ENCODE data around the gene MEF2B.

DNA sequence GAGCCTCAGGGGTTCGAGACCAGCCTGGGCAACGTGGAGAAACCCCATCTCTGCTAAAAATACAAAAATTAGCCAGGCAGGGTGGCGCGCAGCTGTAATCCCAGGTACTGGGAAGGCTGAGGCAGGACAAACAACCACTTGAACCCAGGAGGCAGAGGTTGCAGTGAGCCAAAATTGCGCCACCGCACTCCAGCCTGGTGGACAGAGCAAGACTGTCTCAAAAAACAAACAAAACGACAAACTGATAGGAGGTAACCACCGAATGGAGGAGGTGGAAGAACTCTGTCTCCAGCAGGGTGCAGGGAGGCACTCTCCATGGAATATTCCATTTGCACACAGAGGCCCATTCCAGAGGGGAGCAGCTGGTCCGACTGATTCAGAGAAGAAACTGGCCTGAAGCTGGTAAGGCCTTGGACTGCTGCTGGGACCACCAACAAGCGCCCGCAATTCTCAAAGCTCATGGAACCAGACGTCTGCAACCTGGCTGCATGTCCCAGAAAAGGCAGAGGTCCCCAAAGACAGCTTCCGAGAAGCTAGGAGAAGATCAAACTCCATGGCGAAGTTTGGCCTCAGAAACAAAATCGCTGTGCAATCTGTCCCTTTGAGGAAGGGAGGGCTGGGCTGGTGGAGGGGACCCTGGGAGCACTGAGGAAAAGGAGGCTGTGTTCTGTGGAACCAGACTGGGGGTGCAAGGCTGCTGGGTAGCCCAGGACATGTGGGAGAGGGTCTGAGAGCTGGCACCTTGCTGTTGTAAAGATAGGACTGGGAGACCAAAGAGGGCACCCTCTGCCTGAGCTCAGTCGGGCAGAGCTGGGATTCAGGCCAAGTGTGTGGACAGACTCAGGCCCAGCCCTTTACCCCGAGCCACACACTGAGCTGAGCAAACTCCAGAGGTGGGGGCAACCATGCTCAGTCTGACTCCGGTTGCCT is 71.1 kb downstream of the MEF2B start:
- TF ChIP-seq, protein P1, sequence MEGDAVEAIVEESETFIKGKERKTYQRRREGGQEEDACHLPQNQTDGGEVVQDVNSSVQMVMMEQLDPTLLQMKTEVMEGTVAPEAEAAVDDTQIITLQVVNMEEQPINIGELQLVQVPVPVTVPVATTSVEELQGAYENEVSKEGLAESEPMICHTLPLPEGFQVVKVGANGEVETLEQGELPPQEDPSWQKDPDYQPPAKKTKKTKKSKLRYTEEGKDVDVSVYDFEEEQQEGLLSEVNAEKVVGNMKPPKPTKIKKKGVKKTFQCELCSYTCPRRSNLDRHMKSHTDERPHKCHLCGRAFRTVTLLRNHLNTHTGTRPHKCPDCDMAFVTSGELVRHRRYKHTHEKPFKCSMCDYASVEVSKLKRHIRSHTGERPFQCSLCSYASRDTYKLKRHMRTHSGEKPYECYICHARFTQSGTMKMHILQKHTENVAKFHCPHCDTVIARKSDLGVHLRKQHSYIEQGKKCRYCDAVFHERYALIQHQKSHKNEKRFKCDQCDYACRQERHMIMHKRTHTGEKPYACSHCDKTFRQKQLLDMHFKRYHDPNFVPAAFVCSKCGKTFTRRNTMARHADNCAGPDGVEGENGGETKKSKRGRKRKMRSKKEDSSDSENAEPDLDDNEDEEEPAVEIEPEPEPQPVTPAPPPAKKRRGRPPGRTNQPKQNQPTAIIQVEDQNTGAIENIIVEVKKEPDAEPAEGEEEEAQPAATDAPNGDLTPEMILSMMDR (IDR thresholded peaks at IDR 0.05; ENCODE audit: poor library complexity, severe bottlenecking), result no peak
- TF ChIP-seq TAF1 (IDR thresholded peaks at IDR 0.05; ENCODE audit: low read depth) (no peak), EP300 (conservative IDR thresholded peaks at IDR 0.05; ENCODE audit: poor library complexity, severe bottlenecking) (no peak), RAD21 (conservative IDR thresholded peaks at IDR 0.05) (no peak)
